Heart left ventricle (tissue), 13 donors: Measurements from ENCODE around the gene MDFIC.

Experiments
- CTCF ChIP-seq, 12 donors: fragments of 200-600 bp; sonication (generic) in 4 of 12; IDR thresholded peaks; one replicate each; pipeline versions ENCODE4 v1.5.0 to v1.8.0; 2018 to 2022; ENCODE audit warnings: antibody characterized with exemption in 12 of 12, mild to moderate bottlenecking in 5 of 12
- POLR2A ChIP-seq, 2 donors: fragments of 450-650 bp; IDR thresholded peaks; one replicate each; pipeline ENCODE4 v1.6.1; 2017; ENCODE audit warnings: antibody characterized with exemption in 2 of 2, mild to moderate bottlenecking in 2 of 2, moderate library complexity in 2 of 2
- donor health status: ischemic (EF 13 %, LVEDD 7.1; RV severe dilation, severe dysfunction).
- donor health status: DM: no; HTN: yes; CAD: no.
- donor health status: DM: no; HTN: no; CAD: no.
- donor health status: ischemic (EF 25% LVEDD 6.9; RV normal size, moderate dysfunction).
- donor health status: ischemic (EF 25% LVEDD 5.7; RV mildly dilated, moderate dysfunction).
- donor health status: ischemic (EF 35%, LVEDD 5.7; RV mildly dilated, moderate dysfunction).
- donor health status: nonischemic (EF 11% LVEDD 7.7; RV severe dilation, severe dysfunction).
- donor health status: DM: yes; HTN: yes; CAD: no.
- donor health status: PGD.
- donor health status: ischemic (EF 29% LVEDD 5.4; RV normal size, mild dysfunction).
- donor health status: nonischemic (EF 23%, LVEDD 6.1; RV moderate dilation, normal function).

- TF ChIP-seq CTCF (IDR thresholded peaks at IDR 0.05) (no peak), POLR2A (IDR thresholded peaks at IDR 0.05) (no peak)
These were observed 63.3 kb downstream of the MDFIC start for GRCh38 chr7:114985116-114985715.
